HepG2 (cell line): ENCODE results near the gene FAM83G. TPM values are rescaled to one million over a fixed set of nuclear protein-coding genes. Genes with fewer than 3 reads are reported as not detected.

Source experiments
- ESRRA ChIP-seq: sonication (generic); formaldehyde crosslinking; IDR thresholded peaks from 2 replicates; pipeline ENCODE4 v1.5.1; 2020; ENCODE audit warnings: mild to moderate bottlenecking, low read depth, missing genetic modification reagents
- FIP1L1 ChIP-seq: fragments of 200-400 bp; formaldehyde crosslinking; IDR thresholded peaks from 2 replicates; pipeline ENCODE4 v1.6.1; 2018; ENCODE audit warnings: low read depth, mild to moderate bottlenecking, low read length, moderate library complexity, borderline replicate concordance; ENCODE audit not compliant: insufficient read depth
- HDAC2 ChIP-seq: sonication (generic); formaldehyde crosslinking; IDR thresholded peaks from 2 replicates; pipeline ENCODE4 v1.4.0; 2020; ENCODE audit warnings: missing genetic modification reagents
- MTA3 ChIP-seq: sonication (generic); formaldehyde crosslinking; IDR thresholded peaks from 2 replicates; pipeline ENCODE4 v1.4.0; 2020; ENCODE audit warnings: missing genetic modification reagents
- SKI ChIP-seq: fragments of 450-650 bp; IDR thresholded peaks from one replicate; pipeline ENCODE4 v1.6.1; 2018; ENCODE audit warnings: mild to moderate bottlenecking; ENCODE audit not compliant: partially characterized antibody
- SOX5 ChIP-seq: IDR thresholded peaks from 2 replicates; pipeline ENCODE4 v1.6.1; 2016; ENCODE audit warnings: borderline replicate concordance
- ZBTB7B ChIP-seq: sonication (generic); formaldehyde crosslinking; IDR thresholded peaks from 2 replicates; pipeline ENCODE4 v1.4.0; 2020; ENCODE audit warnings: missing genetic modification reagents
- ZFP36 ChIP-seq: fragments of 150-350 bp; IDR thresholded peaks from 2 replicates; pipeline ENCODE4 v1.6.1; 2018; ENCODE audit warnings: borderline replicate concordance, low read length, low read depth; ENCODE audit not compliant: partially characterized antibody
- ZFY ChIP-seq: sonication (generic); formaldehyde crosslinking; IDR thresholded peaks from 2 replicates; pipeline ENCODE4 v1.4.0; 2020; ENCODE audit warnings: missing genetic modification reagents
- ZMAT3 ChIP-seq: sonication (generic); formaldehyde crosslinking; conservative IDR thresholded peaks from 2 replicates; pipeline ENCODE4 v1.7.0; 2021; ENCODE audit warnings: missing genetic modification reagents
- ZNF235 ChIP-seq: sonication (generic); formaldehyde crosslinking; IDR thresholded peaks from 2 replicates; pipeline ENCODE4 v1.8.1; 2023; ENCODE audit warnings: mild to moderate bottlenecking, missing genetic modification reagents, borderline replicate concordance
- ZNF264 ChIP-seq: sonication (generic); formaldehyde crosslinking; IDR thresholded peaks from 2 replicates; pipeline ENCODE4 v1.4.0; 2020; ENCODE audit warnings: missing genetic modification reagents
- ZNF619 ChIP-seq: sonication (generic); formaldehyde crosslinking; IDR thresholded peaks from 2 replicates; pipeline ENCODE4 v1.4.0; 2020; ENCODE audit warnings: mild to moderate bottlenecking, missing genetic modification reagents
- ZNF784 ChIP-seq: sonication (generic); formaldehyde crosslinking; IDR thresholded peaks from 2 replicates; pipeline ENCODE4 v1.5.1; 2020; ENCODE audit warnings: missing genetic modification reagents, mild to moderate bottlenecking, borderline replicate concordance
- ZSCAN20 ChIP-seq: sonication (generic); formaldehyde crosslinking; IDR thresholded peaks from 2 replicates; pipeline ENCODE4 v1.4.0; 2020; ENCODE audit warnings: missing genetic modification reagents, mild to moderate bottlenecking, borderline replicate concordance
- polyA plus RNA-seq, 8 experiments: library from polyadenylated mRNA; depleted of rRNA in 3 of 8; stranded (reverse) in 7 of 8; unstranded in 1 of 8; fragments of >200 nt; fragmentation: Illumina TruSeq in 4 of 8; extraction: Trizol in 4 of 8; gene quantifications; 2 replicates each; pipeline versions ENCODE4 v1.2.1 to v1.2.3, GENCODE V29; 2011 to 2016; ENCODE audit warnings: low read depth in 4 of 8, missing spikeins in 1 of 8, mixed read lengths in 1 of 8; ENCODE audit not compliant: insufficient read depth in 1 of 8
- total RNA-seq, 5 experiments: library from RNA; depleted of rRNA; stranded (reverse); fragments of >200 nt; fragmentation: Illumina TruSeq; extraction: Trizol; gene quantifications; 2 replicates each; pipeline ENCODE4 v1.2.3, GENCODE V29; 2016; ENCODE audit warnings: low read depth in 1 of 5
- TF ChIP-seq, protein P1 (sequence below): IDR thresholded peaks from 2 replicates; pipeline ENCODE4 v1.6.1; 2016; ENCODE audit warnings: missing compliant biosample characterization, missing genetic modification reagents, borderline replicate concordance
- TF ChIP-seq, protein P2 (sequence below): sonication (generic); formaldehyde crosslinking; IDR thresholded peaks from 2 replicates; pipeline ENCODE4 v1.4.0; 2020; ENCODE audit warnings: mild to moderate bottlenecking, low read depth, missing genetic modification reagents
- TF ChIP-seq, protein P3 (sequence below): sonication (generic); formaldehyde crosslinking; IDR thresholded peaks from 2 replicates; pipeline ENCODE4 v1.5.0; 2020; ENCODE audit warnings: mild to moderate bottlenecking, missing genetic modification reagents, borderline replicate concordance
- TF ChIP-seq, protein P4 (sequence below): sonication (generic); formaldehyde crosslinking; IDR thresholded peaks from 2 replicates; pipeline ENCODE4 v1.8.0; 2022; ENCODE audit warnings: low read depth, missing genetic modification reagents

The FAM83G gene
- total and polyA plus RNA-seq, 2 of the 13 experiments (the other 11 are each of a cell fraction or from before 2014, with no cell fraction given), result 13.7 to 18.6 TPM

GRCh38 chr17:19004421-19005136 is at the start of gene FAM83G (continued):
- TF ChIP-seq, protein P1, sequence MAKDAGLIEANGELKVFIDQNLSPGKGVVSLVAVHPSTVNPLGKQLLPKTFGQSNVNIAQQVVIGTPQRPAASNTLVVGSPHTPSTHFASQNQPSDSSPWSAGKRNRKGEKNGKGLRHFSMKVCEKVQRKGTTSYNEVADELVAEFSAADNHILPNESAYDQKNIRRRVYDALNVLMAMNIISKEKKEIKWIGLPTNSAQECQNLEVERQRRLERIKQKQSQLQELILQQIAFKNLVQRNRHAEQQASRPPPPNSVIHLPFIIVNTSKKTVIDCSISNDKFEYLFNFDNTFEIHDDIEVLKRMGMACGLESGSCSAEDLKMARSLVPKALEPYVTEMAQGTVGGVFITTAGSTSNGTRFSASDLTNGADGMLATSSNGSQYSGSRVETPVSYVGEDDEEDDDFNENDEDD (CRISPR knock-in tag), result no peak; the same call in 1 of the 2 replicates
- TF ChIP-seq, protein P2, sequence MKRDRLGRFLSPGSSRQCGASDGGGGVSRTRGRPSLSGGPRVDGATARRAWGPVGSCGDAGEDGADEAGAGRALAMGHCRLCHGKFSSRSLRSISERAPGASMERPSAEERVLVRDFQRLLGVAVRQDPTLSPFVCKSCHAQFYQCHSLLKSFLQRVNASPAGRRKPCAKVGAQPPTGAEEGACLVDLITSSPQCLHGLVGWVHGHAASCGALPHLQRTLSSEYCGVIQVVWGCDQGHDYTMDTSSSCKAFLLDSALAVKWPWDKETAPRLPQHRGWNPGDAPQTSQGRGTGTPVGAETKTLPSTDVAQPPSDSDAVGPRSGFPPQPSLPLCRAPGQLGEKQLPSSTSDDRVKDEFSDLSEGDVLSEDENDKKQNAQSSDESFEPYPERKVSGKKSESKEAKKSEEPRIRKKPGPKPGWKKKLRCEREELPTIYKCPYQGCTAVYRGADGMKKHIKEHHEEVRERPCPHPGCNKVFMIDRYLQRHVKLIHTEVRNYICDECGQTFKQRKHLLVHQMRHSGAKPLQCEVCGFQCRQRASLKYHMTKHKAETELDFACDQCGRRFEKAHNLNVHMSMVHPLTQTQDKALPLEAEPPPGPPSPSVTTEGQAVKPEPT, result 0 out of 2 replicates have a peak, but pooled peaks have one; percentile 27
- TF ChIP-seq SKI (peak; percentile 87), ZFP36 (peak; percentile 94), ZMAT3 (peak; percentile 77), FIP1L1 (0 out of 2 replicates have a peak, but pooled peaks have one; percentile 17), ESRRA (CRISPR knock-in tag) (no peak), ZNF619 (CRISPR knock-in tag) (no peak), ZNF235 (CRISPR knock-in tag) (no peak), ZNF784 (CRISPR knock-in tag) (0 out of 2 replicates have a peak, but pooled peaks have one; percentile 22), ZSCAN20 (CRISPR knock-in tag) (no peak), ZBTB7B (CRISPR knock-in tag) (peak; percentile 72), ZNF264 (CRISPR knock-in tag) (peak; percentile 15; the same call in 1 of the 2 replicates), MTA3 (CRISPR knock-in tag) (no peak), SOX5 (CRISPR knock-in tag) (peak; percentile 13; the same call in 1 of the 2 replicates), HDAC2 (no peak), ZFY (CRISPR knock-in tag) (peak; percentile 68)
- TF ChIP-seq, protein P3, sequence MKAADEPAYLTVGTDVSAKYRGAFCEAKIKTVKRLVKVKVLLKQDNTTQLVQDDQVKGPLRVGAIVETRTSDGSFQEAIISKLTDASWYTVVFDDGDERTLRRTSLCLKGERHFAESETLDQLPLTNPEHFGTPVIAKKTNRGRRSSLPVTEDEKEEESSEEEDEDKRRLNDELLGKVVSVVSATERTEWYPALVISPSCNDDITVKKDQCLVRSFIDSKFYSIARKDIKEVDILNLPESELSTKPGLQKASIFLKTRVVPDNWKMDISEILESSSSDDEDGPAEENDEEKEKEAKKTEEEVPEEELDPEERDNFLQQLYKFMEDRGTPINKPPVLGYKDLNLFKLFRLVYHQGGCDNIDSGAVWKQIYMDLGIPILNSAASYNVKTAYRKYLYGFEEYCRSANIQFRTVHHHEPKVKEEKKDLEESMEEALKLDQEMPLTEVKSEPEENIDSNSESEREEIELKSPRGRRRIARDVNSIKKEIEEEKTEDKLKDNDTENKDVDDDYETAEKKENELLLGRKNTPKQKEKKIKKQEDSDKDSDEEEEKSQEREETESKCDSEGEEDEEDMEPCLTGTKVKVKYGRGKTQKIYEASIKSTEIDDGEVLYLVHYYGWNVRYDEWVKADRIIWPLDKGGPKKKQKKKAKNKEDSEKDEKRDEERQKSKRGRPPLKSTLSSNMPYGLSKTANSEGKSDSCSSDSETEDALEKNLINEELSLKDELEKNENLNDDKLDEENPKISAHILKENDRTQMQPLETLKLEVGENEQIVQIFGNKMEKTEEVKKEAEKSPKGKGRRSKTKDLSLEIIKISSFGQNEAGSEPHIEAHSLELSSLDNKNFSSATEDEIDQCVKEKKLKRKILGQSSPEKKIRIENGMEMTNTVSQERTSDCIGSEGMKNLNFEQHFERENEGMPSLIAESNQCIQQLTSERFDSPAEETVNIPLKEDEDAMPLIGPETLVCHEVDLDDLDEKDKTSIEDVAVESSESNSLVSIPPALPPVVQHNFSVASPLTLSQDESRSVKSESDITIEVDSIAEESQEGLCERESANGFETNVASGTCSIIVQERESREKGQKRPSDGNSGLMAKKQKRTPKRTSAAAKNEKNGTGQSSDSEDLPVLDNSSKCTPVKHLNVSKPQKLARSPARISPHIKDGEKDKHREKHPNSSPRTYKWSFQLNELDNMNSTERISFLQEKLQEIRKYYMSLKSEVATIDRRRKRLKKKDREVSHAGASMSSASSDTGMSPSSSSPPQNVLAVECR (CRISPR knock-in tag), result peak; percentile 71; the same call in 1 of the 2 replicates
- TF ChIP-seq, protein P4, sequence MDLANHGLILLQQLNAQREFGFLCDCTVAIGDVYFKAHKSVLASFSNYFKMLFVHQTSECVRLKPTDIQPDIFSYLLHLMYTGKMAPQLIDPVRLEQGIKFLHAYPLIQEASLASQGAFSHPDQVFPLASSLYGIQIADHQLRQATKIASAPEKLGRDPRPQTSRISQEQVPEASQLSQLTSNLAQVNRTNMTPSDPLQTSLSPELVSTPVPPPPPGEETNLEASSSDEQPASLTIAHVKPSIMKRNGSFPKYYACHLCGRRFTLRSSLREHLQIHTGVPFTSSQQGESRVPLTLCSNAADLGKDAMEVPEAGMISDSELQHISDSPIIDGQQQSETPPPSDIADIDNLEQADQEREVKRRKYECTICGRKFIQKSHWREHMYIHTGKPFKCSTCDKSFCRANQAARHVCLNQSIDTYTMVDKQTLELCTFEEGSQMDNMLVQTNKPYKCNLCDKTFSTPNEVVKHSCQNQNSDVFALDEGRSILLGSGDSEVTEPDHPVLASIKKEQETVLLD (CRISPR knock-in tag), result peak; percentile 91
